ENCODE results near the gene KDR.

Gene KDR

DNA sequence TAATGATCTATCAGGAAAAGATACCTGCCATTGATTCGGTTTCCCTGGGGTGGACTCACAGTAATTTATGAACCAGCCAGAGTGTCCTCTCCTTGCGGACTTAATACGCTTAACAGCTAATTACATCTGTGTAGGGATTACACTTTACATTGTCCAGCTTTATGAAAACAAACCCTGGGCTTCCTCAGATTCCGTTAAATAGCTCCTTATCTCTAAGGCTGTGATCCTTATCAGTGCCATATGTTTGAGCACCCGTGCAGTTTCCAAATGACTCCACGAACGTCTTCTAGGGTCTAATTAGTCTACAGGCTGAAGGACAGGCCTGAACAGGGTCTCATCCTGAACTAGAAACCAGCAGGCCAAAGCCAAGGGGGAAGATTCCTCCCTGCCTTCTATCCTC, 56.9 kb downstream of the KDR start:
- Histone ChIP-seq H3K79me2 (ENCODE audit: insufficient read depth, low read length) (no peaks in the 10 kb centered on the region), H3K27me3 (ENCODE audit: insufficient read depth, low read length) (no peaks in the 10 kb centered on the region), H2AFZ (ENCODE audit: low read length) (no peak overlapping the region), H3F3A (ENCODE audit: insufficient read depth, low read length) (no peaks in the 10 kb centered on the region), H3K9ac (ENCODE audit: low read length) (no peak overlapping the region), H3K9me2 (ENCODE audit: low read depth, low read length) (no peaks in the 10 kb centered on the region), H3K36me3 (ENCODE audit: insufficient read depth, low read length) (no peaks in the 10 kb centered on the region), H3K27ac (ENCODE audit: low read depth, low read length, poor library complexity, severe bottlenecking) (no peak overlapping the region), H3K4me2 (ENCODE audit: low read length) (no peak overlapping the region), H3K4me3 (ENCODE audit: low read depth, low read length, poor library complexity, severe bottlenecking) (no peak overlapping the region), H3K9me3 (ENCODE audit: low read length) (no peaks in the 10 kb centered on the region), H4K20me1 (ENCODE audit: insufficient read depth, low read length) (no peaks in the 10 kb centered on the region), H3K4me1 (ENCODE audit: insufficient read depth, low read length, severe bottlenecking) (no peaks in the 10 kb centered on the region)
- TF ChIP-seq, protein P1, sequence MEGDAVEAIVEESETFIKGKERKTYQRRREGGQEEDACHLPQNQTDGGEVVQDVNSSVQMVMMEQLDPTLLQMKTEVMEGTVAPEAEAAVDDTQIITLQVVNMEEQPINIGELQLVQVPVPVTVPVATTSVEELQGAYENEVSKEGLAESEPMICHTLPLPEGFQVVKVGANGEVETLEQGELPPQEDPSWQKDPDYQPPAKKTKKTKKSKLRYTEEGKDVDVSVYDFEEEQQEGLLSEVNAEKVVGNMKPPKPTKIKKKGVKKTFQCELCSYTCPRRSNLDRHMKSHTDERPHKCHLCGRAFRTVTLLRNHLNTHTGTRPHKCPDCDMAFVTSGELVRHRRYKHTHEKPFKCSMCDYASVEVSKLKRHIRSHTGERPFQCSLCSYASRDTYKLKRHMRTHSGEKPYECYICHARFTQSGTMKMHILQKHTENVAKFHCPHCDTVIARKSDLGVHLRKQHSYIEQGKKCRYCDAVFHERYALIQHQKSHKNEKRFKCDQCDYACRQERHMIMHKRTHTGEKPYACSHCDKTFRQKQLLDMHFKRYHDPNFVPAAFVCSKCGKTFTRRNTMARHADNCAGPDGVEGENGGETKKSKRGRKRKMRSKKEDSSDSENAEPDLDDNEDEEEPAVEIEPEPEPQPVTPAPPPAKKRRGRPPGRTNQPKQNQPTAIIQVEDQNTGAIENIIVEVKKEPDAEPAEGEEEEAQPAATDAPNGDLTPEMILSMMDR (IDR thresholded peaks at IDR 0.05; ENCODE audit: low read length) = no peak

DNA sequence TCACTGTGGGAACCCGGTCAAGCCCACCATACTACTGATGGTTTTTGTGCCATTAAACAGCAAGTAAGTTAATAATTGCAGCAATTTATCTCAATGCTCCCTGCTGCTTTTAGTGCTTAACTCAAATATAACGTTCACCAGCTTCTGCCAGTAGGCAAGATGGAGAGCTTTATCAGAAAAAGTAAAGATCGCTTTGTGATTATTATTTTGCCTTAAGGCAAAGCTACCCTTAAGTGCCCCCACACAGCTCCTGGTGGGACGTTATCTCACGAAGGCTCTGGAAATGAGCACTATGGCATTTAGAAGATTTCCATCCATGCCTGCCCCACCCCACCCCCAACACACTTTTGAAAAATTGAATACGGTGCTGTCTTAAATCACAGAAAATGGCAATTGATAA, 59.4 kb downstream of the KDR start:
- Histone ChIP-seq H3K36me3 (ENCODE audit: insufficient read depth, low read length) (no peaks in the 10 kb centered on the region), H3K9me2 (ENCODE audit: low read depth, low read length) (no peaks in the 10 kb centered on the region), H3K9me3 (ENCODE audit: low read length) (no peaks in the 10 kb centered on the region), H4K20me1 (ENCODE audit: insufficient read depth, low read length) (no peaks in the 10 kb centered on the region), H3K4me2 (ENCODE audit: low read length) (no peak overlapping the region), H3F3A (ENCODE audit: insufficient read depth, low read length) (no peaks in the 10 kb centered on the region), H3K27me3 (ENCODE audit: insufficient read depth, low read length) (no peaks in the 10 kb centered on the region), H2AFZ (ENCODE audit: low read length) (no peak overlapping the region), H3K4me1 (ENCODE audit: insufficient read depth, low read length, severe bottlenecking) (no peaks in the 10 kb centered on the region), H3K9ac (ENCODE audit: low read length) (no peak overlapping the region), H3K4me3 (ENCODE audit: low read depth, low read length, poor library complexity, severe bottlenecking) (no peak overlapping the region), H3K27ac (ENCODE audit: low read depth, low read length, poor library complexity, severe bottlenecking) (no peak overlapping the region), H3K79me2 (ENCODE audit: insufficient read depth, low read length) (no peaks in the 10 kb centered on the region)
- TF ChIP-seq EZH2 (IDR thresholded peaks at IDR 0.05; ENCODE audit: borderline replicate concordance, low read length) = no peak
- TF ChIP-seq, protein P1 (IDR thresholded peaks at IDR 0.05; ENCODE audit: low read length) = no peak

DNA sequence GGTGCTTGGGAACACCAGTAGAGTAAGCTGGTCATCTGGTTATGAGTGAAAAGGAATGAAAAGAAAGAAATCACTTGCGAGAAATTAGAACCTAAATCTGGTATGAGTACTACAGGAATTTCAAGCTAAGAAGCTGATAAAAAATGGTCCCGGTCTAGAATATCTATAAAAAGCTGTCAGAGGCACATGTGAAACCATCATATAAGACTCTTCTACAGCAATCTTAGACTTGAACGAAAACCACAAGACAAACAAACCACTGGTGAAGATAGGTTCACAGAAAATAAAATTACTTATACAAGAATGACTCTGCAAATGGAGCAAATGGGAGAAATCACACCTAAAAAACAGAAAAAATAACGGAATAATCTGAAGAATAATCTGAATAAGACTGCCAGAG, 69.9 kb downstream of the KDR start:
- no peaks in the 10 kb centered on the region for H3K9me3 ChIP-seq (ENCODE audit: low read length)
- H2AFZ ChIP-seq (ENCODE audit: low read length) = no peak overlapping the region
- H3K4me2 ChIP-seq (ENCODE audit: low read length) = no peak overlapping the region
- H3K9ac ChIP-seq (ENCODE audit: low read length) = no peak overlapping the region
- TF ChIP-seq, protein P1 (IDR thresholded peaks at IDR 0.05; ENCODE audit: low read length) = no peak
- no peak for TF ChIP-seq EZH2 (IDR thresholded peaks at IDR 0.05; ENCODE audit: borderline replicate concordance, low read length)
- no peaks in the 10 kb centered on the region for H3K4me1 ChIP-seq (ENCODE audit: insufficient read depth, low read length, severe bottlenecking)
- H3K9me2 ChIP-seq (ENCODE audit: low read depth, low read length) = no peaks in the 10 kb centered on the region
- H3F3A ChIP-seq (ENCODE audit: insufficient read depth, low read length) = no peaks in the 10 kb centered on the region
- H3K36me3 ChIP-seq (ENCODE audit: insufficient read depth, low read length) = no peaks in the 10 kb centered on the region
- no peaks in the 10 kb centered on the region for H3K79me2 ChIP-seq (ENCODE audit: insufficient read depth, low read length)
- no peak overlapping the region for H3K4me3 ChIP-seq (ENCODE audit: low read depth, low read length, poor library complexity, severe bottlenecking)
- H3K27ac ChIP-seq (ENCODE audit: low read depth, low read length, poor library complexity, severe bottlenecking) = no peak overlapping the region
- H4K20me1 ChIP-seq (ENCODE audit: insufficient read depth, low read length) = no peaks in the 10 kb centered on the region
- no peaks in the 10 kb centered on the region for H3K27me3 ChIP-seq (ENCODE audit: insufficient read depth, low read length)

Measured in OCI-LY1 (cell line).